Measurements from ENCODE around the gene ZNF524. TPM values are rescaled to one million over a fixed set of nuclear protein-coding genes. Genes with fewer than 3 reads are reported as not detected.

ZNF524 gene
- total RNA-seq, 1 experiment from 2014 or later: 26.4 TPM

- peaks cover 43% of the 10 kb centered on the region for H3K4me1 ChIP-seq (ENCODE audit: control insufficient read depth, insufficient read depth, low read length)
- intact Hi-C loops (cut with micrococcal nuclease; ENCODE audit: unreplicated experiment) (no loop called here), in situ Hi-C loops (cut with HindIII; ENCODE audit: low pct_unique_long_range_greater_than_20kb, low sequenced_read_pairs) (no loop called here)
- no peak; the same call in 1 of the 2 replicates for TF ChIP-seq POLR2AphosphoS5 (IDR thresholded peaks at IDR 0.05; ENCODE audit: low read depth, low read length)
- TF ChIP-seq TCF7L2 (IDR thresholded peaks at IDR 0.05; ENCODE audit: low read depth, low read length): no peak
- TF ChIP-seq SIN3A (IDR thresholded peaks at IDR 0.05; ENCODE audit: borderline replicate concordance, insufficient read depth, low read depth, low read length): 0 out of 2 replicates have a peak, but pooled peaks have one; percentile 30
- TF ChIP-seq CTCF (IDR thresholded peaks at IDR 0.05): no peak
- TF ChIP-seq, protein P1, sequence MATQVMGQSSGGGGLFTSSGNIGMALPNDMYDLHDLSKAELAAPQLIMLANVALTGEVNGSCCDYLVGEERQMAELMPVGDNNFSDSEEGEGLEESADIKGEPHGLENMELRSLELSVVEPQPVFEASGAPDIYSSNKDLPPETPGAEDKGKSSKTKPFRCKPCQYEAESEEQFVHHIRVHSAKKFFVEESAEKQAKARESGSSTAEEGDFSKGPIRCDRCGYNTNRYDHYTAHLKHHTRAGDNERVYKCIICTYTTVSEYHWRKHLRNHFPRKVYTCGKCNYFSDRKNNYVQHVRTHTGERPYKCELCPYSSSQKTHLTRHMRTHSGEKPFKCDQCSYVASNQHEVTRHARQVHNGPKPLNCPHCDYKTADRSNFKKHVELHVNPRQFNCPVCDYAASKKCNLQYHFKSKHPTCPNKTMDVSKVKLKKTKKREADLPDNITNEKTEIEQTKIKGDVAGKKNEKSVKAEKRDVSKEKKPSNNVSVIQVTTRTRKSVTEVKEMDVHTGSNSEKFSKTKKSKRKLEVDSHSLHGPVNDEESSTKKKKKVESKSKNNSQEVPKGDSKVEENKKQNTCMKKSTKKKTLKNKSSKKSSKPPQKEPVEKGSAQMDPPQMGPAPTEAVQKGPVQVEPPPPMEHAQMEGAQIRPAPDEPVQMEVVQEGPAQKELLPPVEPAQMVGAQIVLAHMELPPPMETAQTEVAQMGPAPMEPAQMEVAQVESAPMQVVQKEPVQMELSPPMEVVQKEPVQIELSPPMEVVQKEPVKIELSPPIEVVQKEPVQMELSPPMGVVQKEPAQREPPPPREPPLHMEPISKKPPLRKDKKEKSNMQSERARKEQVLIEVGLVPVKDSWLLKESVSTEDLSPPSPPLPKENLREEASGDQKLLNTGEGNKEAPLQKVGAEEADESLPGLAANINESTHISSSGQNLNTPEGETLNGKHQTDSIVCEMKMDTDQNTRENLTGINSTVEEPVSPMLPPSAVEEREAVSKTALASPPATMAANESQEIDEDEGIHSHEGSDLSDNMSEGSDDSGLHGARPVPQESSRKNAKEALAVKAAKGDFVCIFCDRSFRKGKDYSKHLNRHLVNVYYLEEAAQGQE (IDR thresholded peaks at IDR 0.05; ENCODE audit: insufficient read depth in 1 of 2, low read depth in 2 of 2, low read length in 1 of 2): 0 out of 4 replicates have a peak, but pooled peaks of 1 of the 2 experiments have one; percentile 28
- BruUV-seq (replicated peaks): no TSS peak
- H3K9me3 ChIP-seq (ENCODE audit: control insufficient read depth, insufficient read depth, low read depth, low read length): no peaks in the 10 kb centered on the region
- peak within 1 kb of the TSS; percentile 63 to 93 for H3K4me3 ChIP-seq (ENCODE audit: low read depth in 2 of 2, low read length in 2 of 2)
- H3K36me3 ChIP-seq (ENCODE audit: control insufficient read depth, insufficient read depth, low read length): peaks cover 13% of the 10 kb centered on the region
- DNase-seq (ENCODE audit: low read depth, low spot score) (no peak), ATAC-seq (peak; percentile 71)
- ChIA-PET CTCF (no interaction called here), POLR2A (no interaction called here)
- no peaks in the 10 kb centered on the region for H3K27me3 ChIP-seq (ENCODE audit: control insufficient read depth, insufficient read depth, low read length)
- peak within 1 kb of the TSS; percentile 92 for H3K27ac ChIP-seq (ENCODE audit: low read length)
These were observed 40.7 kb downstream of the ZNF524 start, which contains the start of gene ZNF580 for GRCh38 chr19:55640577-55641425. Gene ZNF580 (plus strand): TSS chr19:55641002. CDS start chr19:55642509, 1,507 bp downstream.

DNA sequence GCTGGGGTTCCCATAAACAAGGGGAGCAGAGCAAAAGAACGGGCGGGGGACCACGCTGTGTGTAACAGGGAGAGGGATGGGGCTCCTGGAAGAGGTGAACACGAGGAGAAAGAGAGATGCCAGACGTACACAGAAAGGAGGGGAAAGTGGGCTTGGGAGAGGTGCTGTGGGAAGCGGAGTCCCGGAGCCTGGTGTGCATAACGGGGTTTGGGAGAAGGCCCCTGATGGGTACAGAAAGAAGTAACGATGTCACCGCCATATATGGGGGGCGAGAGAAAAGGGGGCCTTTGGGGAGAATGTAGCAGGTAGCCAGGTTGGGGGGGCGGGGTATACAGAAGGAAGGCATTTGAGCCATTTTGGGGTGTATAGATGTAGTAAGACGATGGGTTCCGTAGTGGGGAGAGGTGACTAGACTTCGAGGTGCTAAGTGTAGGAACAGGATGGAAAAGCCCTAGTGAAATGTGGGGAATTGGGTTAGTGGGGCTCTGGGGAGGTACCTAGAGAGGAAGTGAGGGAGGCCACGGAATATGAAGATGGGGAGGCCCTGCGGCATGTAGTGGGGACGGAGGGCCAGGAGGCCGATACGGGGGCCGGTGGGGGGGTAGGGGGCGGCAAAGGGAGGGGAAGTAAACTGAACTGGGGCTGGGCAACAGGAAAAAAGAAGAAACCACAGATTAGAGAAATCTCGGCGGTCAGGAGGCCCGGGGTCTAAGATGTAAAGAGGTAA lies 41.5 kb downstream of the ZNF524 start:
- ChIA-PET CTCF (no interaction called here), POLR2A (no interaction called here)
- in situ Hi-C loops (cut with HindIII; ENCODE audit: low pct_unique_long_range_greater_than_20kb, low sequenced_read_pairs): no loop called here

More for the DNA sequence above, 41.5 kb downstream of the ZNF524 start:
- DNase-seq (ENCODE audit: low read depth, low spot score): no peak
- peaks cover 13% of the 10 kb centered on the region for H3K36me3 ChIP-seq (ENCODE audit: control insufficient read depth, insufficient read depth, low read length)
- peaks cover 36% of the 10 kb centered on the region for H3K4me1 ChIP-seq (ENCODE audit: control insufficient read depth, insufficient read depth, low read length)
- TF ChIP-seq POLR2AphosphoS5 (IDR thresholded peaks at IDR 0.05; ENCODE audit: low read depth, low read length) (0 out of 2 replicates have a peak, but pooled peaks have one; percentile 44), CTCF (IDR thresholded peaks at IDR 0.05) (no peak), TCF7L2 (IDR thresholded peaks at IDR 0.05; ENCODE audit: low read depth, low read length) (no peak), SIN3A (IDR thresholded peaks at IDR 0.05; ENCODE audit: borderline replicate concordance, insufficient read depth, low read depth, low read length) (no peak)
- TF ChIP-seq, protein P1 (IDR thresholded peaks at IDR 0.05; ENCODE audit: insufficient read depth in 1 of 2, low read depth in 2 of 2, low read length in 1 of 2): no peak
- H3K27me3 ChIP-seq (ENCODE audit: control insufficient read depth, insufficient read depth, low read length): no peaks in the 10 kb centered on the region
- H3K9me3 ChIP-seq (ENCODE audit: control insufficient read depth, insufficient read depth, low read depth, low read length): no peaks in the 10 kb centered on the region
- no TSS peak for BruUV-seq (replicated peaks)
- H3K27ac ChIP-seq (ENCODE audit: low read length): peak overlapping the region; percentile 92
- intact Hi-C loops (cut with micrococcal nuclease; ENCODE audit: unreplicated experiment): no loop called here
- peak; percentile 13 for ATAC-seq
- peak overlapping the region; percentile 63 to 93 for H3K4me3 ChIP-seq (ENCODE audit: low read depth in 2 of 2, low read length in 2 of 2)

Measured in Panc1 (cell line).